Left ventricle myocardium superior (tissue), 1 donor: Measurements from ENCODE around the gene ZNF81. TPM values are rescaled to one million over a fixed set of nuclear protein-coding genes. Genes with fewer than 3 reads are reported as not detected.
A peak's percentile ranks its signal among the peaks of the same experiment; 100 is the strongest.
"Not testable (repeated sequence)": the region's sequence is repeated elsewhere in the genome, so short reads cannot be mapped to it uniquely, and the experiment has no call there.

Experiments
- ATAC-seq: fragments of 200-7000 bp; cut with Tn5 transposase; one replicate; pipeline ENCODE4 v1.9.1; 2020; ENCODE audit warnings: mild to moderate bottlenecking, moderate library complexity
- DNase-seq: peaks from one replicate; pipeline ENCODE4 v3.0.0-alpha.2; 2020
- intact Hi-C: fragments of 100-400 bp; cut with micrococcal nuclease; formaldehyde crosslinking; loops from one replicate; pipeline ENCODE4 v1.11.0; 2022
- long read RNA-seq: library from polyadenylated mRNA; unstranded; transcript quantifications from one replicate; pipeline ENCODE4 v2.0.0, GENCODE V29; 2021
- total RNA-seq: library from RNA; stranded (reverse); fragmentation: NEBNext Ultra II Directional; extraction: Animal tissue kit (Norgen Biotek cat#: 25700); gene quantifications from one replicate; pipeline ENCODE4 v1.2.1, GENCODE V29; 2021
- donor health status: DM: no; HTN: yes; CAD: no; lungs with severe emphysema.

ZNF81 gene
- 4.7 TPM for total RNA-seq
- long read RNA-seq, partial matches to known transcripts: 0 of 1 reads
- long read RNA-seq, other reads (novel, unspliced or antisense): 1 of 1 reads

DNA sequence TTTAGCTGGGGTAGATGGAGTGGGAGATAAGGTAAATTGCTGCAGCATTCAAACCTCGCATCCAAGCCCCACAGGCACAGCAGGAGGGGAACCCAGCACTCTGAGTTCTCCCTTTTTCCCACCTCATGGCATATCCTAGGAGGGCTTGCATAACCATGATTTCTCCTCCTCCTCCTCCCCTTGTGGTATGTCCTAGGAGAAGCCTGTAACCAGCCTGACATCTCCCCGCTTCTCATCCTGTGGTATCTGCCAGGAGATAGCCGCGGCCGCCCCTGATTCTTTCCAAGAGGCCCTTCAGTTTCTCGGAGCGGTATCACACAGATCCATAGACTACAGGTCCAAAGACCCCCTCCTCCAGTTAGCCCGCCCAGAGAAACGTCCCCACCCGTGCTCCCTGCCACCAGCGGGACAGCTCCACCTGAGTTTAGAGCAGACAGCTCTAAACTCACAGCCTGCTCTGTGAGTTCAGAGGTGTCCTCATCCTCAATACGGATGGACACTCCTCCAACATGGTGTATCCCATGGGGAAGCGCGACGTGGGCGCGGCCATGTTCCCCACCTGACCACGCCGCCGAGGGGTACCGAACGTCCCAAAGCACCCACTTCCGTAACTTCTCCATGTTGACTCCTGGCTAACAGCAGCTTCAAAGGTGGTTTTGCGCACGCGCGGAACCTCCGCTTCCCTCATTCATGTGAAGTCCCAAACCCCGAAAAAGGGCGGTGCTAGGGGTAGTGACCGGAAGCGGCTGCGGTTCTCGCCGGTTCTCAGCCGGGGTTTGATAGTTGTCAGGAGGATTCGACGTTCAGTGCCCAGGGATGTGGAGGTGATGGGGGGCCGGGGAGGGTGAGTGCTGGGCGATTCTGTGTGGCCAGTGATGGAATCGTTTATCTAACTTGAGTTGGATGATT lies at the start of gene ZNF81:
Gene ZNF81, plus strand, starts transcription at position 739 of the 909 bp plus-strand sequence. CDS start 9,366 bp downstream, outside the sequence.
- intact Hi-C loops: no loop called here
- ATAC-seq (peak; percentile 100), DNase-seq (peak; percentile 96)

DNA sequence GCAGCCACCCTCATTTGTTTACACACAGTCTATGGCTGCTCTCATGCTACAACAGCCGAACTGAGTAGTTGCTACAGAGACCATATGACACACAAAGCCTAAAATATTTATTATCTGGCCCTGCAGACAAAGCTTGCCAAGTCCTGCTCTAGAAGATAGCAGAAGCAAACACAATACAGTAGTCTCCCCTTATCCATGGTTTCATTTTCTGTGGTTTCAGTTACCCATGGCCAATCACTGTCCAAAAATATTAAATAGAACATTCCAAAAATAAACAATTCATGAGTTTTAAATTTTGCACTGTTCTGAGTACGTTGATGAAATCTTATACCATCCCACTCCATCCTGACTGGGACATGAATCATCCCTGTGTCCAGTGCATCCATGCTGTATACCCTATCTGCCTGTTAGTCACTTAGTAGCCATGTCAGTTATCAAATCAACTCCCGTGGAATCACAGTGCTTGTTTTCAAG lies 40.2 kb upstream of the ZNF81 start:
- ATAC-seq: peak; percentile 85
- intact Hi-C loops: no loop called here
- no peak for DNase-seq

DNA sequence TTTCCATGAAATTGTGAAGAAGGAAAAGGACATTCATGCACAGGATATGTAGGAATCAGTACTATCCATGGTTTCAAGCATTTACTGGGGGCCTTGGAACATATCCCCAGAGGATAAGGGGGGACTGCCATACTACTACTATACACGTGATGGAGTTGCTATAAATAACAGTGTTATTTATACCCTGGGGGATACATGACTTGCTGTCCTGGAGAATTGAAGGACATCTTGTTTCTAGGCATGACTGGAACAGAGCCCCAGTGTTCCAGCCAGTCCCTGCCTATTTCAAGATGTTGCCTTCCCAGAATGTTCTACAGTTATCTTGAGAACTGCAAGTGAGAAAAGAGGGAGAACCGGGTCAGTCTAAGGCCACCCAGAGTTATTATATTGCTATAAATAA lies 39.6 kb upstream of the ZNF81 start:
- intact Hi-C loops: no loop called here
- ATAC-seq (peak; percentile 95), DNase-seq (no peak)

DNA sequence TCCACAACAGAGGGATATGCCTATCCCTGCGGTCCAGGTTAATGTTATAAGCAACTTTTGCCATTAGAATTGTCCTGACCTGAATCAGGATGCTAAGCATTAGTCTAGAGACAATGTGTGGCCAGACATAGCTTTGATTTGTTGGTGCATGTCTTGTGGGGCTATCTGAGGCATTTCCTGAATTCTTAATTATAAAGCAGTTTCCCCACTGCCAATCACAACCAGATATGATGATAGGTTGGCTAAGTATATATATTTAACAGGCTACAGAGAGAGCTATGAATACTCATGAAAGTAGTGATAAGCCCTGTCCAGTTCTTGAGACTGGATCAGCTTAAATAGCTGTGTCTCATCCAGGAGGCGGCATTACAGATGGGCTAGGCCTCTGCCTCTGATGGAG lies 37.8 kb upstream of the ZNF81 start:
- ATAC-seq (peak; percentile 11), DNase-seq (no peak)
- intact Hi-C loops: no loop called here

DNA sequence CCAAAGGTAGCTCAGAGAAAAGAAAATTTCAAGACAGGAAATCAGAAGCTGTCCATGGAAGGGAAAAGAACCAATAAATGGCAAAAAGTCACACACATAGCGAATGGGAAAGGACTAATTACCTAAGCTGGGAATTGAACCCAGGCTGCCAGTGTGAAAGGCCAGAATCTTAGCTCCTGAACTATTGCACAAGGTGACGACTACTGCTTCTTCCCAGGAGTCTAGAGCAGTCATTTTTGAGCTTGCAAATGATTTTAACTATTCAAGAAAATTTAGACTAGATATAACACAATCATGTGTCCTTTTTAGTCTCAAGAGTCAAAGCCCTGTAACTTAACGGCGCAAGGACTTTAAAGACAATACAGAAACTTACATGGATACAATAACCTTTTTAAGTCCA lies 34.1 kb upstream of the ZNF81 start:
- DNase-seq (no peak), ATAC-seq (no peak)
- intact Hi-C loops: no loop called here

DNA sequence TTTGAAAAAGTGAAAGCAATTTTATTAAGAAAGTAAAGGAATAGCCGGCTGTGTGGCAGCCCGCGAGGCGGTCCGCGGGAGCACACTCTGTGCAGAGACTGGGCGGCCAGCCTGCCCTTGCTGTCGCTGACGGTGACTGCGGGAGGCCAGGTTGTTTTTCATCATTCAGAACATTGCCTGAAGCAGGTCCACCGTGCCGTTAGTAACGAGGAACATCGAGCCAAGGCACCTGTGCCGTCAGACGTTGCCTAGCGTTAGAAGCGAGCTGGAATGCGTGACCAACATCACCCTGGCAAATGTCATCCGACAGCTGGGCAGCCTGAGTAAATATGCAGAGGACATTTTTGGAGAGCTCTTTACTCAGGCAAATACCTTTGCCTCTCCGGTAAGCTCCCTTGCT lies 33.6 kb upstream of the ZNF81 start:
- intact Hi-C loops: not testable (repeated sequence)
- DNase-seq: peak; percentile 42
- peak; percentile 81 for ATAC-seq

DNA sequence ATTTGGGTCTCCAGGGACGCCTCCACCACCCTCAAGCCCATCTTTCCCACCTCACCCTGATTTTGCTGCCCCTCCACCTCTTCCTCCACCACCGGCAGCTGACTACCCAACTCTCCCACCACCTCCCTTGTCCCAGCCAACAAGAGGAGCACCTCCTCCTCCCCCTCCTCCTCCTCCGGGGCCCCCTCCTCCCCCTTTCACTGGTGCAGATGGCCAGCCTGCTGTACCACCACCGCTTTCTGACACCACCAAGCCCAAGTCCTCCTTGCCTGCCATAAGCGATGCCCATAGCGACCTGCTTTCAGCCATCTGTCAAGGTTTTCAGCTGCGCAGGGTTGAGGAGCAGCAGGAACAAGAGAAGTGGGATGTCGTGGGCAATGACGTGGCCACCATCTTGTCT lies 32.4 kb upstream of the ZNF81 start:
- ATAC-seq (no peak), DNase-seq (no peak)
- intact Hi-C loops: no loop called here

DNA sequence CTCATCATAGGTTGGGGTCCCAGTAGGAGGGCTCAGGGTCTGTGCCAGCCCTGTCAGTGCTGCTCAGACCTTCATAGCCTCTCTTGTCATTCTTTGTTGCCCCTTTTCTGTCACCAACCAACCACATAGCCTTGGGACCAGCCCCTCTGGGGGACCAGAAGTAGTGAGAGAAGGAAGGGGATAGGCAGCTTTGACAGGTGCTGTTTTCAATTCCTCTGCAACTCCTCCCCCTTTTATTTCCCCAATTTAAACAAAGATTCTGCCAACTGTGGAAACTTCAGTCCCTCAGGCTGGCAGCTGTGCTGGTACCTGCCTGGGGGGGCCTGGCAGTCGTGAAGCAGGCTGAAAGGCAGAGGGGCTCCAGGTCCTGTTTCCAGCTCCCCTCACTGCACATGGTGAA lies 30.9 kb upstream of the ZNF81 start:
- intact Hi-C loops, DNase-seq: not testable (repeated sequence)

DNA sequence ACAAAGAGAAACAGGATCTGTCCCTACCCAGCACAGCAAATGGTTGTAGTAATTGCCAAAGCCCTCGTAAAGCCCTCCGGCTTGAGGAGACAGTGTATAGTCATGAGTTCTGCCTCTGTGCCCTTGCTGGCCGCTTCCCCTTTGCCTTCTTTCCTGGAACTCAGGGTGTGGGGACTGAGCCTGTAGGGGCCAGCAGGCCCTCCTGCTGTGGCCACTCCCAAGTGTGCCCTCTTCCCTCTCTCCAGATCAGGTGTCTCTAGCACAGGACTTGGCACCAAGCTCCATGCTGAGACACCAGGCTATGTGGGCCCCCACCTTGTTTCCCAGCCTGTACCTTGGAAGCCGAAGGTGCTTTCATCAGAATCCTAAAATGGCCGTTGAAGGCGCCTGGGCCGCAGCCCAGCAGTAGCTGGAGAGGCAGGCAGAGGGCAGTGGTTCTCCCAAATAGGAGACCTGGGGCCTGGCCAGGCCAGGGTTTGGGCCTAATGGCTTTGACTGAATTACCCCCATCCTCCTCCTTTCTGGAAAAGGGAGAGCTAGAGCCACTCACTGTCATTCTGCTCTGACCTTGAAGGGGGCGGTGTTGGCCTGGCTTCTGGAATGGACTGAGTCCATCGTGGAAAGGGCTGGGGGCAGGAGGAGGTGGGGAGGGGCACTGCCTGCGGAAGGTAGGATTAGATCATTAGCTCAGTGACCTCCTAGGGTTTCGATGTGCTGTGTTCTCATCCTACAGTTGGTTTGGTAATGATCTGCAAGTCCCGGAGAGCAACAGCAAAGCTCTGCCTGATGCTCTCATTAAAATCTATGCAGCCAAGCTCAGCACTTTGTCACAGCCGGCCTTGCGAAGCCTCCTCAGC lies 30.1 kb upstream of the ZNF81 start:
- intact Hi-C loops, DNase-seq: not testable (repeated sequence)
- peak; percentile 40 for ATAC-seq

More for the DNA sequence above, 30.9 kb upstream of the ZNF81 start:
- ATAC-seq: not testable (repeated sequence)

DNA sequence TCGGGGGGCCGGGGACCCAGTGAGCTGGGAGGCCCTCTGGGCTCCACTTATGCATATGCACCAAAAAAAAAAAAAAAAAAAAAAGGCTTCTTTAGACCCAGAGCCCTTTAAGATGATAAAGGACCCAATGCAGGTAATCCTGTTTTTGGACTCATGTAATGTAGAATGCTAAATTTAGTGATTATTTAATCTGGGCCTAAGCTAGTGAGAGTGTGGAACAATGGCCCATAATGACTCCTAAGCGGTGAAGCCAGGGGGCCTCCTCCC lies 29.5 kb upstream of the ZNF81 start:
- intact Hi-C loops, DNase-seq, ATAC-seq: not testable (repeated sequence)

DNA sequence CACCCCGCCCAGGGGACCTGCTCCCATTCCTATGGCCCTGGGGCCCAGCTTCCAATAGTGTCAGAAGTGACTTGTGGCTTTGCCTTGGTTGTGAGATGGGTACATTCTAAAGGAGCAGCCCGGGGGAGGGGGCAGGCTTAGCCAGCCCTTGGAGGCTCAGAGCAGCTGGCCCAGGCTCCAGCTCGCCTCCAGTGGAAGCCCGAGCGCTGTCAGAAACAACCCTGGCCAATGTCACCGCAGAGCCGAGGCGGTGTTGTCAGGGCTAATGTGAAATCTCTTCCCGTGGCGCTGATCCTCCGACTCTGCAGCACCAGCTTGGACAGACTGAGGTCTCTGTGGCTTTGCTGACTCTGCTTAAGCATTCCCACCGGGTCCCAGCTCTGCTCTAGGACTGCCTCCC lies 29.2 kb upstream of the ZNF81 start:
- ATAC-seq: peak; percentile 71
- intact Hi-C loops: no loop called here
- peak; percentile 27 for DNase-seq

DNA sequence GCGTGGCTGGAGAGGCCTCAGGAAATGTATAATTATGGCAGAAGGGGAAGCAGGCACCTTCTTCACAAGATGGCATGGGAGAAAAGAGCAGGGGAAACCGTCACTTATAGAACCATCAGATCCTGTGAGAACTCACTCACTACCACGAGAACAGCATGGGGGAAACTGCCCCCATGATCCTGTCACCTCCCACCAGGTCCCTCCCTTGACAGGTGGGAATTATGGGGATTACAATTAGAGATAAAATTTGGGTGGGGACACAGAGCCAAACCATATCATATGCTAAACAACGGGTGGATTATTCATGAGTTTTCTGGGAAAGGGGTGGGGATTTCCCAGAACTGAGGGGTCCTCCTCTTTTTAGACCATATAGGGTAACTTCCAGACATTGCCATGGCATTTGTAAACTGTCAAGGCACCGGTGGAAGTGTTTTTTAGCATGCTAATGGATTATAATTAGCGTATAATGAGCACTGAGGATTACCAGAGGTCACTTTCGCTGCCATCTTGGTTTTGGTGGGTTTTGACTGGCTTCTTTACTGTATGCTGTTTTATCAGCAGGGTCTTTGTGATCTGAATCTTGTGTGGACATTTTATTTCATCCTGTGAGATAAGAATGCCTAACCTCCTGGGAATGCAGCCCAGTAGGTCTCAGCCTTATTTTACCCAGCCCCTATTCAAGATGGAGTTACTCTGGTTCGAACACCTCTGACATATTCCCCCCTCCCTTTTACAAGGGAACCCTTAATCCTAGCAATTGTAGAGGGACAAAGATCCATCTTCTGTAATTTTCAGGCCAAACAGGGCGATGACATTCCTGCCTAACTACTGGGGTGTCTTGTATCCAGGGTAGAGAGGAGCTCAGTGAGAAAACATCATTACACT lies 27.6 kb upstream of the ZNF81 start:
- ATAC-seq: no peak
- intact Hi-C loops: no loop called here
- DNase-seq: no peak

DNA sequence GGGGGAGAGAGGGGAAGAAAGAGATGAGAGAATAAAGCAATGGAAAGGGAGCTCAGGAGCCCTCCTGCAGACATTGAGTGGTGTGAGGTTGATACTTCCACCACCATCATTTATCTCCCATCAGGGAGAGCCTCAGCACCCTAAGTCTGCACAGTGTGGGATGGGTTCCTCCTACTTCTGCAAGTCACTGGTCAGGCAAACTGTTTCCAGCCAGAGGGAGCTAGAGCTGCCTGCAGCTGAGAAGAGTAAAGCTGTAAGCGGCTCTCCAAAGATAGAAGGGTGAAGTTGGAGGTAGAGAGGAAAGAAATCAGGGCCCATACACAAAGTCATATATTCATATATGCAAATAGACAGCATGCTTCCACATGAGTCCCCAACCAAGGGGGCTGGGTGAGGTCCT lies 21.9 kb upstream of the ZNF81 start:
- intact Hi-C loops: no loop called here

DNA sequence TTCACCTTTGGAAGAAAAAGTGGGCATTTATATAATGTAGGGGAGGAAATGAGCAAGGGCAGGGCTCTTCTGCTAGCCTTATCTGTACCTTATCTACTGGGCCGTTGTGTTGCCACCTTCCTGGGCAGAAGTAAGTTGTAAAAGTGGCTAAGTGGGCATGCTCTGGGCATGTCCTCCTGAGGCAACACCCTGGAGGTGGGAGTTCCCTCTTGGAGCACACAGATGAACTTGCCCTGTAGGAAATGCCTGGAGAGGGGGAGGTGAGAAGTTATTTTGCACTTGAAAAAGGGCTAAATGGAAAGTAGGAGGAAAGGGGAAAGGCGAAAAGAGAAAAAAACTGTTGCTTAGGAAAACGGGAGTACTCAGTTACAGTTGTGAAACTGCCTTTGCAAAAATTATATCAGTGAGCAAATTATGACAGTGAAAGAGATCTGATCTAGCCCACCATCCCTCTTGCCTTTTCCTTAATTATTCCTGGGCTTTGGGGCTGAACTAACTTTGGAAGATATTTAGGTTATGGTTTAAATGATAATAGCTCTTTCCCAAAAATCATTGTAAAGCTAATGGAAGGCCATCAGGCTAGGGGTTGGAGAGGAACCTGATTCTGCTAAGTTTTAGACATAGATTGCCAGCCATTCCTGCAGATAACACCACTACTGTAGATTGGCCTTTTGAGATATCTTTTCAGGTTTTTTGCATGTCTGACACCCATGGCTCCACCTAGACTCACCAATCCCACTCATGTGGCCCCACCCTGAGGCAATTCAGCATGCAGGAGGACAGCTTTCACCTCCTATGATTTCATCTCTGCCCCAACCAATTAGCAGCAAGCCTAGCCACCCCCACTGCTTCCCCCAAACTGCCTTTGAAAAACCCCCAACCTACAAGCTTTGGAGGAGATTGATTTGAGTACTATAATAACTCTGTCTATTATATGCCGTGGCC lies 20.5 kb upstream of the ZNF81 start:
- no peak for ATAC-seq
- intact Hi-C loops: no loop called here
- no peak for DNase-seq

More for the DNA sequence above, 21.9 kb upstream of the ZNF81 start:
- no peak for DNase-seq
- ATAC-seq: peak; percentile 63

DNA sequence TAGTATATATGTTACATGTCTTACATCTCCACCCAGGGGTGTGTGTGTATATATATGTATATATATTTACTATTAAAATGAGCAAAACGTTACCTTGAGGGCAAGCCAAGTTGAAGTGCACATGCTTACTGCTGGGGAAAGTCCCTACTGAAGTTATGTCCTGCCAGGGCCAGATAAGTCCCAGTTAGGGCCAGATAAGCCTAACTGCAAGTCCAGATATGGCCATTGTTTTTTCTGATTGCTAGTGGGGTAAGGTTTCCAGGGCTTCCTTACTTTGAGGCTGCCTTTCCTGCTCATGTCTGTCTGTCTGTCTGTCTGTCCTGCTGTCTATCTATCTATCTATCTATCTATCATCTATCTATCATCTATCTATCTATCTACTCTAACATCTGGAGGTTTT lies 19.3 kb upstream of the ZNF81 start:
- no peak for DNase-seq
- ATAC-seq: no peak
- intact Hi-C loops: no loop called here

DNA sequence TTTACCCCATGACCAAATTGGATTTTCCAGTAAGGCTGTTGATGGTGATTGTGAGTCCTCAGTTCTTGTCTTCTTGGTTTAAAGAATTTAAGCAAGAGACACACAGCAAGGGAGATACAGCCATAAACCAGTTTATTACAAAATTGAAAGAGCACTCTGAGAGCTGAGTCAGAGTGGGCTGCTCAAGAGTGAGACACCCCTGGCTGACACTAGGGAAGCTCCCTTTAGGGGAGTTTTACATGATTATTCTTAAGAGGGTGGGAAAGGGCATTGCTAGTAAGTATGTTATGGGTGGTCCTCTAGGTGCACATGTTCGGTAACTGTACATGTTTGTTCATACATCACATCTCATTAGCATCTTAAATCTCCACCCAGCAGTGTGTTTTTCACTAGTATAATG lies 18.8 kb upstream of the ZNF81 start:
- no peak for DNase-seq
- intact Hi-C loops: no loop called here
- no peak for ATAC-seq

DNA sequence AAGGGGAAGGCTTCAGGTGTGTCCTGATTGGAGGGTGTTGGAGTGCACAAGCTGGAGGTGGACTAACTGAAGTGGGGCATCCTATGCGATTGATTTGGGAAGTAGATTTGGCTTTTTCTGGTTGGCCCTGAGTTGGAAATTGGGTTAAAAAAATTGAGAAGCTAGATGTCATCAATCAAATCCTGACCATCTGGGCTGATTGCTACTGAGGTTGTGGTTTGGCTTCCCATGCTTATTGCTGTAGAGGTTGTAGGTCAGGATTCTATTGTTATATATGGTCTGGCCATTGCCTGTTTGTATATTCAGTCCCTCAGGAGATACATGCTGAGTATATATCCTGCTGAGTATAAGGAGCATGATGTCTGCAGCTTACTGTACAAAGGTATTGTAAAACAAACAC lies 7.7 kb upstream of the ZNF81 start:
- ATAC-seq (no peak), DNase-seq (no peak)
- intact Hi-C loops: no loop called here

DNA sequence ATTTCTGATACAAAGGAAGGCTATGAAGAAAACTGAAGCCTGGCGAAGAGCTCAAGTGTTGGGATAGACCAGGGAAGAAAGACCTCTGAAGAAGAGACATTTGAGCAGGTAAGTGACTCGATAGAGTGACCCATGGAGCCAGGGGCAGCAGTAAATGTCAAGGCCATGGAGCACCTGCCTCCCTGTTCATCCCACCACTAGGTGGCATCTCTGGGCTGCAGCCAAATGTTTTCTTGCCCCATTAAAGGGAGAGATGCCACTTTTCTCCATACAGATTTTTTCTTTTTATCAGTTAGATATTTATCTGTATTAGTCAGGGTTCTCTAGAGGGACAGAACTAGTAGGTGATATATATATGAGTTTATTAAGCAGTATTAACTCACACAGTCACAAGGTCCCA lies 4.9 kb upstream of the ZNF81 start:
- intact Hi-C loops: no loop called here
- no peak for ATAC-seq
- peak; percentile 46 for DNase-seq
